UCSD-AML1 (cell line): ENCODE results near the gene HARS1.
"Not testable (repeated sequence)": the region's sequence is repeated elsewhere in the genome, so short reads cannot be mapped to it uniquely, and the experiment has no call there.

ENCODE experiments used
- DNase-seq: peaks from one replicate; lab custom pipeline; 2025; ENCODE audit not compliant: unreplicated experiment; lab: John Stamatoyannopoulos, UW

HARS1 gene

DNA sequence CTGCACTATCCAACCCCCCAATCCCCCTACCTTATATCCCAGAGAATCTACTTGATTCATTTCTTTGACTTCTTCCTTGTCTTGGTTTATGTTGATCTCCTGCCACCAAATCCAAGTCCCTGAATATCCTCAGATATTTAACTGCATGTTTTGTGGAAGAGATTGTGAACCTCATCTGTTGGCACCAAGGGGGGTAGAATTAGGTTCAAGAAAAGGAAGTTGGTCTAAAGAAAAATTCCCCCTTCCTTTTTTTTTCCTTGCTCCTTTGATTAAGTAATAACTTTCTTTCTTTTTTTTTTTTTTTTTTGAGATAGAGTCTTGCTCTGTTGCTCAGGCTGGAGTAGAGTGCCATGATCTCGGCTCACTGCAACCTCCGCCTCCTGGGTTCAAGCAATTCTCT is 57.7 kb downstream of the HARS1 start:
- no peak for DNase-seq

DNA sequence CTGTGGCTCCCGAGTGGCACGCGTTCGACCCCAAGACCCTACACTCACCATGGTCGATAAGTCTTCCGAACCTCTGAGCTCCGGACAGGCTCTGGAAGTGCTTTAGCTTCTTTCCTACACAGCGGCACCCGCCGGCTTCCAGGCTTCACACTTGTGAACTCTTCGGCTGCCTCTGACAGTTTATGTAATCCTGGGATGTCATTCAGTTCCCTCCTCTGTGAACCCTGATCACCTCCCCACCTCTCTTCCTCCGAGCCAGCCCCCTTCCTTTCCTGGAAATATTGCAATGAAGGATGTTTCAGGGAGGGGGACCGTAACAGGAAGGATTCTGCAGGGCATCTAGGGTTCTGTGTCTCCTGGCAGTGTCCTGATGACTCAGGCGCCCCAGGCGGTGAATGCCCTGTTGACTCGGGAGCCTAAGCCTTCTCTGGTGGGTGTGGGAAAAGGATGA is 58.1 kb downstream of the HARS1 start, which contains the start of gene CD14:
TSS of gene CD14 (minus strand) at position 155 of the 451 bp plus-strand sequence. CDS start at position 51, 104 bp downstream.
- peak; percentile 64 for DNase-seq

DNA sequence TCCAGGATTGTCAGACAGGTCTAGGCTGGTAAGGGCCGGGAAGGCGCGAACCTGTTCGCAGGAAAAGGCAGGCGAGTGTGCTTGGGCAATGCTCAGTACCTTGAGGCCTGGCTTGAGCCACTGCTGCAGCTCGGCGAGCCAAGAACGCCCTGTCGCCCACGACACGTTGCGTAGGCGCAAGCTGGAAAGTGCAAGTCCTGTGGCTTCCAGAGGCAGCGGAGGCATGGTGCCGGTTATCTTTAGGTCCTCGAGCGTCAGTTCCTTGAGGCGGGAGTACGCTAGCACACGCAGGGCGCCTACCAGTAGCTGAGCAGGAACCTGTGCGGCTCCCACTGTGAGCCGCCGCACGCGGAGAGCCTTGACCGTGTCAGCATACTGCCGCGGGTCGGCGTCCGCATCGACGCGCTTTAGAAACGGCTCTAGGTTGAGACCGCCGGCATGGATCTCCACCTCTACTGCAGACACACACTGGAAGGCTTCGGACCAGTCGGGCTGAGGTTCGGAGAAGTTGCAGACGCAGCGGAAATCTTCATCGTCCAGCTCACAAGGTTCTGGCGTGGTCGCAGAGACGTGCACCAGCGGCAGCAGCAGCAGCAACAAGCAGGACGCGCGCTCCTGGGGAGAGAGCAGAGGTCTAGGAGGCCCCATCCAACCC is 58.7 kb downstream of the HARS1 start:
- peak; percentile 64 for DNase-seq

DNA sequence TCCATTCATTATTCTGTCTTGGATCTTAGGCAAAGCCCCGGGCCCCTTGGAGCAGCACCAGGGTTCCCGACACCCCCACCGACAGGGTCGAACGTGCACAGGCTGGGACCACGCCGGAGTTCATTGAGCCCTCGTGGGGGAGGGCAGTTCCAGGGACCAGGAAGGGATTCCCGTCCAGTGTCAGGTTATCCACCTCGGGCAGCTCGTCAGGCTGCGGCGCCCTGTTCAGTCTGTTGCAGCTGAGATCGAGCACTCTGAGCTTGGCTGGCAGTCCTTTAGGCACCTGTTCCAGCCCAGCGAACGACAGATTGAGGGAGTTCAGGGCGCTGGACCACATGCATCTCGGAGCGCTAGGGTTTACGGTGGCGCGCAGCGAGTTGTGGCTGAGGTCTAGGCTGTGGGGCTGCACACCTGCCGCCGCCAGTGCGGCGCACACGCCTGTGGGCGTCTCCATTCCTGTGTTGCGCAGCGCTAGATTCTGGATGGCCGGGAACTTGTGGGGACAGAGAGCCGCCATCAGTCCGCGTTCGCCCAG is 59.3 kb downstream of the HARS1 start:
- DNase-seq = no peak

DNA sequence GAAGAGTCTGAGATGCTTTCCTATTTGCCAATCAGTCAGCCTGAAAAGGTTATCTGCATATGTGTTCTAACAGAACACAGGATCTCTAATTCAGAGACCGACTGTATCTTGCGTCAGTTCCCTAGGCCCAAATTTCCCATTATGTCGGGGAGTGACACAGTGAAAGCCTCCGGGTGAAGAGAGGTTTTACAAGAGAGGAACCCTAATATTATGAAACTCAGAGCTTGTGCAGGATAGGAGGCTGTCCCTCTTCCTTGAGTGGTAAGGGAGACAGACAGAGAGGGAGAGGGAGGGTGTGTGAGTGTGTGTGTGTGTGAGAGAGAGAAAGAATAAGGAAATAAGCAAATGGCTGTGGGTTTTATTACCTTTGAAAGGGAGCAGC is 60.1 kb downstream of the HARS1 start:
- DNase-seq = no peak

DNA sequence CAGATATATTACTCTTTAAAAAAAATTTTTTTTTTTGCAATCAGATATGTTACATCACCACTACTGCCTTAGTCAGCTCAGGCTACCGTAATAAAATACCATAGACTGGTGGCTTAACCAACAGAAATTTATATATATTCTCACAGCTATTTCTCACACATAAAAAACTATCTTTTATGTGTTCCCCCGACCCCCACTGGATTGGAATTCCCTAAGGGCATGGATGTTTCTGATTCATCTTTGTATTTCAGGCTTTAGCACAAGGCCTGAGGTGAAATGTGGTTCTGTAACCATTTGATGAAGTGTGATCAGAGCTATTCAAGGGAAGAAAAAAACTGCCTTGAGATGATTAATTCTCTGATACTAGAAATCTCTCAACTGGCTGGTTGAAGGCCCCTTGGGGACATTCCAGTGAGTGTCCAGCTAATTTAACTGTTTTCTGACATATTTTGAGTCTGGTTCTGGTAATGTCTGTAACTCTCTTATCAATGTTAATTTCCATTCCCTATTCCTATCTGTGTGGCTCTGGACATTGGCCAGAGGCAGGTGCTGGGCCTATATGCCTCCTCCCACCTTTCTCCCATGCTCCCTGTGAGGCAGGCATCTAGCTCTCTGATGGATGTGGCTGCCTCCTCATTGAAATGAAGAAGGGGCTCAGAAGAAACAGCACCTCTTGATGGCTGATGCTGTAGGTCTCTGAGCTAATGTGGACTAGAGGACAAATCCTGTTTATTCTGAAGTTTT is 60.7 kb downstream of the HARS1 start:
- DNase-seq = no peak

DNA sequence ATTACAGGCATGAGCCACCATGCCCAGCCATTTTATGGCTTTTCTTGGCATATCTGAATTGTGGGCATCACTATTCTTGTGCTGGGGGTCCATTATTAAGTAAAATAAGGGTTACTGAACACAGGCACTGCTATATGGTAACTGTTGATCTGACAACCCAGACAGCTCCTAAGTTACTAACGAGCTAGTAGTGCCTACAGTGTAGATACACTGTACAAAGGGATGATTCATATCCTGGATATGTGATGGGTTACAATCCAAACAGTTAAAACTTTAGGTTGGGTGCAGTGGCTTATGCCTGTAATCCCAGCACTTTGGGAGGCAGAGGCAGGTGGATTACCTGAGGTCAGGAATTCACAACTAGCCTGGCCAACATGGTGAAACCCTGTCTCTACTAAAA is 62.5 kb downstream of the HARS1 start:
- DNase-seq = no peak

DNA sequence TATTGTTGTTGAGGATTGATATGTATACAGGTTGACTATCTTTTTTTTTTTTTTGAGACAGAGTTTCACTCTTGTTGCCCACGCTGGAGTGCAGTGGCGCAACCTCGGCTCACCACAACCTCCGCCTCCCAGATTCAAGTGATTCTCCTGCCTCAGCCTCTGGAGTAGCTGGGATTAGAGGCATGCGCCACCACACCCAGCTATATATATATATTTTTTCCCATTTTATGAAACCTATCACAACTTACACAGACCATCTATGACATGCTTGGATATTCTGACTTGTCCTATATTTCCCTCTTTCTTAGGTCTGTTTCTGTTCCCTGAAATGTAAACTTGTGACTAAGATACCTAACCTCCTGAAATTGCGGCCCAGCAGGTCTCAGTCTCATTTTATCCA is 63.2 kb downstream of the HARS1 start:
- DNase-seq = no peak

DNA sequence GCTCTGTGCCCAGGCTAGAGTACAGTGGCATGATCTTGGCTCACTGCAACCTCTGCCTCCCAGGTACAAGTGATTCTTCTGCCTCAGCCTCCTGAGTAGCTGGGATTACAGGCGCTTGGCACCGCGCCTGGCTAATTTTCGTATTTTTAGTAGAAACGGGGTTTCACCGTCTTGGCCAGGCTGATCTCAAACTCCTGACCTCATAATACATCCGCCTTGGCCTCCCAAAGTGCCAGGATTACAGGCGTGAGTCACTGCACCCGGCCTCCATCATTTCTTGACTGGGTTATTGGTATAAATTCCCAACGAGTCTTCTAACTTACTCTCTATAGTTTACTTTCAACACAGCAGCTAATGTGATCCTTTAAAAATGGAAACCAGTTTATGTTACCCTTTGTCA is 66.3 kb downstream of the HARS1 start:
- DNase-seq = not testable (repeated sequence)
